ENCODE data around the gene ARFGEF3. TPM values are rescaled to one million over a fixed set of nuclear protein-coding genes. Genes with fewer than 3 reads are reported as not detected.

Gene ARFGEF3
- total RNA-seq, 1 donor from 2014 or later: 0.86 TPM

DNA sequence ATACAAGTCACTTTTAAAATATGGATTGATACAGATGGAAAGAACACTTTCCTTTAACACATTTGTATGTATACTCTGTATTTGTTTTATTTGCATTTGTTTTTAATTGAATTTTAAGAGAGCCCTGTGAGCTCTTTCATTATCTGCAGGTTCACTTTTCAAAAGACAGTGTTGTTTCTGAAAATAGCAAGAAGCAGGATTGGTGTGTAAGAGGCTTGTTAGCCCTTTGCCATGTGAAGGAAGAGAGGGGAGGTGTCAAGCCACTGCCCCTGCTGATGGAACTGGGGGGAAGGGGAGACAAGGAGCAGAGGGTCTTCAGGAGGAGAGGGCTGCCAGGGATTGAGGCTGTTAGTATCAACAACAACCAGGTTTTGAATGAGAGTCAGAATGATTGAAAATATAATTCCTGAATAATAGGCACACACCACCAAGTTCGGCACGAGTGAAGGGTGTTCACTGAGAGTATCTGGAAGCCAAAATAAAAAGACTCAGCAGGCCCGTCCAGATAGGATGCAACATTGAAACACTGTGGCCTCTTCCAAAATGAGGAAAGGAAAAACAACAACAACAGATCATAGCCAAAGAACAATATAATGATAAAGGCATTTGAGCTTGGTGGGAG is 69.1 kb downstream of the ARFGEF3 start:
- DNase-seq: no peak
- ATAC-seq (ENCODE audit: poor library complexity): no peak
- intact Hi-C loops (cut with DNase I): no loop called here

- ATAC-seq (ENCODE audit: poor library complexity) (no peak), DNase-seq (no peak)
- intact Hi-C loops (cut with DNase I): no loop called here
Observed at GRCh38 chr6:138231381-138231886, 69.7 kb downstream of the ARFGEF3 start.

- DNase-seq: no peak
- intact Hi-C loops (cut with DNase I): no loop called here
- no peak for ATAC-seq (ENCODE audit: poor library complexity)
Observed at GRCh38 chr6:138234363-138234762, 72.6 kb downstream of the ARFGEF3 start.

GRCh38 chr6:138235205-138235604 is 73.5 kb downstream of the ARFGEF3 start:
- intact Hi-C loops (cut with DNase I): no loop called here
- DNase-seq (no peak), ATAC-seq (ENCODE audit: poor library complexity) (no peak)

DNA sequence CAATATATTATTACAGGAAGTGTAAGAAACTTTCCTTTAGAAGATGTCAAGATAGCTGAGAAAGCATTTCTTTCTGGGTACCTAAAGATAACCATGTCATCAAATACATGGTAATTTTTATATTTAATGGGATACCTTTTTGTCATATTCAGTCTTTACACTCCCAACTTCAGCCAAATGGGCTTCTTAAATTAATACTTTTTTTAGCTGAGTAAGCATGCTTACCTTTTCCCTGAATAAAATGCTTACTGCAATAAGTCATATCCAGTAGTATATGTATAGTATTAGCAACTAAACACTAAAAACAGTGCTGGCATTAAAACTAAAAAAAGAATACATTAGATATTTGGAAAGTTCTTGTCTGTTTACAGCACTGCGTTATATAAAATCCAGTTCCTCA is 74.0 kb downstream of the ARFGEF3 start:
- intact Hi-C loops (cut with DNase I): no loop called here
- DNase-seq (no peak), ATAC-seq (ENCODE audit: poor library complexity) (no peak)

DNA sequence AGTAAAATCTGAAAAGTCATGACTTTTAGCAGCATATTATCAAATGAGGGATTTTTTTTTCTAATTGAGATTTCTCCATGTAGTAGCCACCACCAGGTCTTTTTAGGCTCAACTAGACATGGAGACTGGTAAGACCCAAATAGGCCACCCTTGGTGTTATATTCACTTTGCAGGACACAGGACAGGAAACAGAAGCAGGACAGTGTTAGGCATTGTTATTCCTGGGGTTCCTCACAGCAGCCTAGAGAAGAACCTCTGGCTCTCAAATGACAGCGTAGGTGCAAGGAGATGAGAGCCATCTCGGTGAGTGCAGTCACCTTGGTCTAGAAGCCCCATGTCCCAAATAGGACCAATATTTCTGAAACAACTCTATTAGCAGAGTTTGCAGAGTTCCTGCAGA is 75.7 kb downstream of the ARFGEF3 start:
- DNase-seq (no peak), ATAC-seq (ENCODE audit: poor library complexity) (no peak)
- intact Hi-C loops (cut with DNase I): no loop called here

GRCh38 chr6:138238368-138238767 is 76.6 kb downstream of the ARFGEF3 start:
- DNase-seq (no peak), ATAC-seq (ENCODE audit: poor library complexity) (no peak)
- intact Hi-C loops (cut with DNase I): no loop called here

DNA sequence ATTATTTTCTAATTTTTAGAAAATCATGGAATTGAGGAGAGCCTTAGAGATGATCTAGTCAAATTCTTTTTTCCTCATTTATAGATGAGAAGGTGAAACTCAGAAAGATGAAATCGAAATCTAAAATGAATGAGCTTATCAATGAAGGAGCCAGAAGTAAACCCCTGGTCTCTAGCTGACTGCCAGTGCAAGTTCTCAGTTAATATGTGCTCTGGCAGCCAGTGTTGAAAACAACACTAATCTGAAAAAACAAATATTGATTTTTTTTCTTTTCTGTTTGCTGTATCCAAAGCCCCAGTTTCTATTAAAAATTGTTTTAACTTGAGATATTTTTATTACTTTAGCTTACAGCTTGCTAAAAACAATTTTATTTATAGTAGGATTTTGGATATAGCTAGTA is 78.0 kb downstream of the ARFGEF3 start:
- ATAC-seq (ENCODE audit: poor library complexity) (no peak), DNase-seq (no peak)
- intact Hi-C loops (cut with DNase I): no loop called here

DNA sequence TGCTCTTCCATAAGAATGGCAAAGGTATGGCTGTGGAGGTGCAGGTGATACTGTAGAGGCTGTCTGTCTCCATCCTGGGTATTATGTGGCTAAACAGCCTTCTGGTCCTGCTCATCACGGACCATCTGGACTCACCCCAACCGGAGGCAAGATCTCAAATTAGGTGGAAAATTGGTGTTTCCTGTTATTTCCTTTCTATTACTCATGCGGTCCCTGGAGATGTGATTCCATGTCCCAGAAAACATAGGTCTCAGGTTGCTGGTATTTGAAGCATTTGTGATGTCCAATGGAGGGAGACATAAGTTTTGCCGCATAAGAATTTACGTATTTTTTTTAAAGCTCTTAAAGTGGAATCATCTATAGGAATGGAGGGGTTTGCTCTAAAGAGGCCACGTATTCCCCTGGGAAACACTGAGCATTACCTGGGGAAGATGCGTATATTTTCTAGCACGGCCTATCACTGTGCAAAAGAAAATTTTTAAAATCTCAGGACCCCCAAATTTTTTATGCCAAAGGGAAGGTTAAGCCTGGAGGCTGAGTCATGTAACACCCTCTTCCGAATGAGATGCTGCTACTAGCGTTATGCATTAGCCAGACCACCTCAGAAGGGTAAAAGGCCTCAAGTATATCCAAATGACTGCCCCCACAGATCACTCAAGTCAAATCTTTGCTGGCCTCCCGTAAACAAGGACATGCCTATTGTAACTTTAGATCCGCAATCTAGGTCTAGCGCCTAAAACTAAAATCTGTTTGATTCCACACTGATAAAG is 78.9 kb downstream of the ARFGEF3 start:
- DNase-seq (no peak), ATAC-seq (ENCODE audit: poor library complexity) (no peak)
- intact Hi-C loops (cut with DNase I): no loop called here

DNA sequence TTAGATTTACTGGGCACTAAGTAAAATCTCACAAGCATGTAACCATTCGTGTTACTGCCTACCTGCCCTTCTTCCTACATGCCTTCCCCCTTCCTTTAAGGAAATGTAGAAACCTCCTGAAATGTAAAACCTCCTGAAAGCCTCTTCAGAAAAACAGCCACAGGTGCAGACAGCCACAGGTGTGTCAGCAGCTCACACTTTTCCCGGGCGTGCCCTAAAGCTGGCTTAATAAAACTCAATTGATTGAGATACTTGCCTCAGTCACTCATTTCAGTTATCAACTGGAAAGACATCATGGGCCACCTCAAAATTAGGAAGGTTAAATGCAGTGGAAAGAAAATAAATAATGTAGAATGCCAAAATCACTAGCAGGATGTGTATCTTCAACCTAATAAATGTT is 79.6 kb downstream of the ARFGEF3 start:
- intact Hi-C loops (cut with DNase I): no loop called here
- DNase-seq (no peak), ATAC-seq (ENCODE audit: poor library complexity) (no peak)

DNA sequence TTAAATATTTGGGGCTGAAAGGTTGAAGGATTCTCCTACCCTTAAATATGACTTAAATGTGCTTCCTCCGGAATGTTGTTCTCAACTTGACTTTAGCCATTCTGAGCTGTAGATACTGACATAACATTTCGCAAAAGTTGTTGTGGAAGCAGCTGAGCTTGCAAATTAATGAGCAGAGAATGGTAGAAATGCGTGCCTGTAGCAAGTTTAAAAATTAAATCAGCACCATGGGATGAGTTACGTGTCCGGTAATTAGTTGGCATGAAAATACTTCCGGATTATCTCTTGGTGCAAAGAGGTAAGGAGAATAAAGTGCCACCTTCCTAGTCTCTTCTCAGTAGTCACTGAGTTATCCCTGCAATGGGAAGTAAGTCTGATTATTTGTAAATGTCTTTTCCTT is 80.2 kb downstream of the ARFGEF3 start:
- intact Hi-C loops (cut with DNase I): no loop called here
- ATAC-seq (ENCODE audit: poor library complexity) (no peak), DNase-seq (no peak)

DNA sequence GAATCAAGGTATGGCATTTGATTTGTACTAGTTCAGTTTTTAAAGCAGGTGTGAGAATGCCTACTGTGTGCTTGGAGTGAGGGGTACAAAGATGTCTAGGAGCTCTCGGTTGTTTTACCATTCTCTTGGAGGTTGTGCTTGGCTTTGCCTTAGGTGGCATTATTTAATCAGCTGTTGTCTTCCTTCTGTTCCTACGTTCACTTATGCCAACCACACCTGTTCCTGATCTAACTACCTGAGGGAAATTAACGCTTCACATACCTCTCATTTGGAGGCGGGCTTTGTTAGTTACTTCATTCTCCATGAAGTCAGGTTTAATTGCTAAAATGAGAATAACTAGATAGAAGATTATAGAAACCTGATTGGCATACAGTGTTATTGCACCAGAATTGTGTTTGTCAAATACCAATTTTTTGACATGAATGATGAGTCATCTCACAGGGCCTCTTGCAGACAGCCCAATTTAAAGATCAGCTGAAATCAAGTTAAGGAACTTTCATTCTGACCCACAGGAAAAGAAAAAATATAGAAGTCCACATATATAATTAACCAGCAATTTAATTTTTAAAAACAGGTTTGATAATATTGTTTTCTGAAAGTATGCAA is 81.4 kb downstream of the ARFGEF3 start:
- no peak for DNase-seq
- intact Hi-C loops (cut with DNase I): no loop called here

DNA sequence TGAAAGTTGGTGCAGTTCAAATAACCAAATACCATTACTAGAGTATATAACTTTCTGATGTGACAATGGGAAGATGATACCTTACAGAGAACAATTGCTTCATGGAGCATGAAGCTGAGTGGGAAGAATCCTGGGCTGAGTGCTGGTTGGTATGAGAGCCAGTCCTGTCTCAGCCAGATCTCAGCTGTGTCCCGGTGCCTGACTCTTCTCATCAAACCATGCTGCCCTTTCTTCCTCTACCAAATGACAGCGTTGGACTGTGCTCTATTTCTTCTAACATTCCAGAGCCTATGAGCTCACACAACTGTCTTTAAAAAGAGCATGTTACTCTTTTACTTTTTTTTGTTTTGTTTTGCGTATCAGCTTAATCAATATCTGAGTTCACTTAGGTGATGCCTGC is 84.0 kb downstream of the ARFGEF3 start:
- no peak for DNase-seq
- no peak for ATAC-seq (ENCODE audit: poor library complexity)
- intact Hi-C loops (cut with DNase I): no loop called here

More for the DNA sequence above, 81.4 kb downstream of the ARFGEF3 start:
- ATAC-seq (ENCODE audit: poor library complexity): no peak

DNA sequence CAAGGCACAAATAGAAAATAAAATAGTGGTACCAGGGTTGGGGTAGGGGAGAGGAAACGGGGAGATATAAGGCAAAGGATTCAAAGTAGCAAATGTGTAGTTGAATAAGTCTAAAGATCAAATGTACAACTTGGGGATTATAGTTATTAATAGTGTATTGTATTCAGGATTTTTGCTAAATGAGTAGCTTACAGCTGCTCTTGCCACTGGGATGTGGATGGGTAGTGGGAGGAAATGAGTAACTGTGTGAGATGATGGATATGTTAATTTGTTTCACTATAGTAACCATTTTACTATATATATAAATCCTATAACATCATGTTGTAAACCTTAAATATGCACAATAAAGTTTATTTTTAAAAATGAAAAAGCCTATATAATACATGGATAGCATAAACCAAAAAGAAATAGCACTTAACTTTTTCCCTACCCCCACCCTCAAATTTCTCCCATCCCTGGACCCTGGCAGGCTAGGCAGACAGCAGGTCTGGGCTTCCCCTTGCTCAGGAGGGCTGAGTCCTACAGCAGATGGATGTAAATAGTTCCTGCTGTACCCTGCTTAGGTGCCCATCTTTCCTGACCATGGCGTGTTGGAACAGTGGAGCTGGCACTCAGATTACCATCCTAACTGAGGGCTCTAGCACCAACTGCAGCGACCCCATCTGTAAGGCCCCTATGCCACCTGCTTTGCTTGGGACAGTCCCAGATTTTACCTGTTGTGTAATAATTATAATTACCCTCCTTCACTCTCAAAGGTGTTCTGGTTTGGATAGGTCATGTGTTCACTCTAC is 85.1 kb downstream of the ARFGEF3 start:
- intact Hi-C loops (cut with DNase I): no loop called here
- DNase-seq: no peak
- no peak for ATAC-seq (ENCODE audit: poor library complexity)

DNA sequence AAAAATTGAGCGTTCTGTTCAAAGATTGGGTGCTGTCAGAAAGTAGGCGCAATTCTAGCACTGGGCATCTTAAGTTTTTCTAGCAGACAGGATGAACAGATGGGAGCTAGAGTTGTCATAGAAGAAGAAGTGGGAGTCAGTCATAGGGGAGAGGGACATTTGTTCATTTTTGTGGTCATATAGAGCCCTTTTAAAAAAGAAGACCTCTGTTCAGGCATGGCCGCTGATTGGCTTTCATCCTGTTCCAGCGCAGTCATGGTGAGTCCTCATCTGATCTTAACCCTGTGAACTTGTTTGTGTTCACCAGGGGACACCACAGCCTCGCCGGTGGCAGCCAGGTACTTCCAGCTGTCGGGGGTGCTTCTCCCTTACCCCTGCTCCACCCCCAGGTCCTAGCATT is 86.3 kb downstream of the ARFGEF3 start:
- no peak for ATAC-seq (ENCODE audit: poor library complexity)
- intact Hi-C loops (cut with DNase I): no loop called here
- no peak for DNase-seq

GRCh38 chr6:138248878-138249277 is 87.1 kb downstream of the ARFGEF3 start:
- ATAC-seq (ENCODE audit: poor library complexity) (no peak), DNase-seq (no peak)
- intact Hi-C loops (cut with DNase I): no loop called here

DNA sequence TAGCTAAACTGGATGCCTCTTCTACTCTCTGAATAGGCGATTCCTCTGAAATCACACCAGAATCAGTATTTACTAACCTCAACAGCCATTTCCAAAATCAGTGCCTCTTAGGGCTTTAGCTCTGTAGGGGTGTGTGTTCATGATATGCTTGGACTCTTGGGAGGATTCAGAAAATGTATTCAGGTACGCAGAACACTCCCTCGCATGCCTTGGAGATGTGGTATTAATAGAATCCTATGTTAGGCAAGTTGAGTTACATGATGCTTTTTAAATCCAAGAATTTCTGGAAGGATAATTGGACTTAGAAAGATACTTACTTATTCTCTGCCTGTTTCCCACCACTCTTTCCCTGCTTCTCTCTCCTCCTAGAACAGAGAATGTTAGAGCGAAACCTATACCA is 88.3 kb downstream of the ARFGEF3 start:
- DNase-seq (no peak), ATAC-seq (ENCODE audit: poor library complexity) (no peak)
- intact Hi-C loops (cut with DNase I): no loop called here

GRCh38 chr6:138250513-138251247 is 88.9 kb downstream of the ARFGEF3 start:
- intact Hi-C loops (cut with DNase I): no loop called here
- no peak for DNase-seq
- peak; percentile 73 for ATAC-seq (ENCODE audit: poor library complexity)

DNA sequence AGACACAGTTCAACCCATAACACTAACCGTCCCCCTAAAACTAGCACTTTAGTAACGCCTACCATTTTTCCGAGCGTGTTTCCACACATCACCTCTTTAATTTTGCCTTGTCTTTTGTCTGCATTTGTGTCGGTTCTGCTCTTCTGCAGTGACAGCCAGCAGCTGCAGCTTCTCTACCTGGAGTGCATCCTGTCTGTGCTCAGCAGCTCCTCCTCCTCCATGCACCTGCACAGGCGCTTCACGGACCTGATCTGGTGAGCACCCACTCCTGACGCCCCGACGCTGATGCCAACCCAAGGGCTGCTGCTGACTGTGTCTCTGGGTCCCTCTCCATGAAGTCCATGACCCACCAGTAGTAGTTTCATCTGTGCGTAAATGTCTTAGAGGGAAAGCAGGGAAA is 92.0 kb downstream of the ARFGEF3 start:
- ATAC-seq (ENCODE audit: poor library complexity): no peak
- DNase-seq: no peak
- intact Hi-C loops (cut with DNase I): no loop called here
